Liver (tissue), 9 donors: ENCODE measurements around the gene CEP170. TPM values are rescaled to one million over a fixed set of nuclear protein-coding genes. Genes with fewer than 3 reads are reported as not detected.

Experiments
- DNase-seq: peaks from one replicate; pipeline ENCODE4 v3.0.0-alpha.2; 2017; ENCODE audit warnings: low spot score
- H3K27ac ChIP-seq, 2 donors: one replicate each; pipeline ENCODE4 v1.7.0; 2013; ENCODE audit warnings: inconsistent platforms in 2 of 2, low read length in 2 of 2, control low read depth in 1 of 2, low read depth in 1 of 2, mild to moderate bottlenecking in 1 of 2
- H3K27me3 ChIP-seq, 4 donors: one replicate each; pipeline versions ENCODE4 v1.6.1 to v1.7.0; 2013; ENCODE audit warnings: low read length in 3 of 4, inconsistent platforms in 1 of 4, mild to moderate bottlenecking in 1 of 4, moderate library complexity in 1 of 4; ENCODE audit not compliant: control insufficient read depth in 4 of 4, insufficient read depth in 4 of 4
- H3K36me3 ChIP-seq, 4 donors: one replicate each; pipeline versions ENCODE4 v1.6.1 to v1.7.0; 2013; ENCODE audit warnings: low read length in 3 of 4, mild to moderate bottlenecking in 3 of 4, low read depth in 1 of 4, moderate library complexity in 1 of 4; ENCODE audit not compliant: control insufficient read depth in 4 of 4, insufficient read depth in 3 of 4
- H3K4me1 ChIP-seq, 4 donors: one replicate each; pipeline versions ENCODE4 v1.6.1 to v1.7.0; 2013; ENCODE audit warnings: low read length in 3 of 4, mild to moderate bottlenecking in 3 of 4, moderate library complexity in 1 of 4; ENCODE audit not compliant: control insufficient read depth in 4 of 4, insufficient read depth in 4 of 4
- H3K4me3 ChIP-seq, 3 donors: one replicate each; pipeline versions ENCODE4 v1.6.1 to v1.7.0; 2013; ENCODE audit warnings: low read length in 3 of 3, control low read depth in 1 of 3, low read depth in 1 of 3, mild to moderate bottlenecking in 1 of 3
- H3K9ac ChIP-seq, 2 donors: one replicate each; pipeline ENCODE4 v1.7.0; 2013; ENCODE audit warnings: low read length in 2 of 2, mild to moderate bottlenecking in 2 of 2, moderate library complexity in 2 of 2, control low read depth in 1 of 2, low read depth in 1 of 2
- H3K9me3 ChIP-seq, 4 donors: one replicate each; pipeline versions ENCODE4 v1.6.1 to v1.7.0; 2013; ENCODE audit warnings: low read length in 3 of 4; ENCODE audit not compliant: control insufficient read depth in 4 of 4
- ATF3 ChIP-seq: IDR thresholded peaks from 2 replicates; pipeline ENCODE4 v1.6.1; 2016; ENCODE audit warnings: antibody characterized with exemption
- EGR1 ChIP-seq, 2 donors: IDR thresholded peaks; 2 replicates each; pipeline ENCODE4 v1.6.1; 2016 to 2018; ENCODE audit warnings: antibody characterized with exemption in 2 of 2, low read depth in 2 of 2
- FOXA2 ChIP-seq: IDR thresholded peaks from 2 replicates; pipeline ENCODE4 v1.6.1; 2016; ENCODE audit warnings: antibody characterized with exemption
- HNF4A ChIP-seq, 2 donors: conservative IDR thresholded peaks; 2 replicates each; pipeline ENCODE4 v1.6.1; 2016; ENCODE audit warnings: antibody characterized with exemption in 2 of 2, mild to moderate bottlenecking in 2 of 2
- RXRA ChIP-seq, 2 donors: IDR thresholded peaks; 2 replicates each; pipeline ENCODE4 v1.6.1; 2017 to 2018; ENCODE audit warnings: antibody characterized with exemption in 2 of 2, mild to moderate bottlenecking in 1 of 2
- TAF1 ChIP-seq: conservative IDR thresholded peaks from 2 replicates; pipeline ENCODE4 v1.6.1; 2016; ENCODE audit warnings: antibody characterized with exemption, mild to moderate bottlenecking
- YY1 ChIP-seq: IDR thresholded peaks from 2 replicates; pipeline ENCODE4 v1.6.1; 2016; ENCODE audit warnings: antibody characterized with exemption, mild to moderate bottlenecking
- WGBS: extraction: QIAGEN DNeasy Blood & Tissue Kit; methylation state at CpG from one replicate; pipeline ENCODE4 v1.1.7; 2013; 5-methylcytosine and 5-hydroxymethylcytosine counted together
- polyA plus RNA-seq, 2 donors: library from polyadenylated mRNA; stranded (reverse) in 1 of 2; unstranded in 1 of 2; fragments of 200-250 nt in 1 of 2; fragments of >200 nt in 1 of 2; fragmentation: Nextera tagmentation in 1 of 2; extraction: Ambion mirVana in 1 of 2; gene quantifications; one replicate each; pipeline versions ENCODE4 v1.2.1 to v1.2.3, GENCODE V29; 2013 to 2015
- total RNA-seq, 2 donors: library from RNA; depleted of rRNA; stranded (reverse); fragments of >200 nt; gene quantifications; one replicate each; pipeline ENCODE4 v1.2.3, GENCODE V29; 2014
- TF ChIP-seq, protein P1 (sequence below): fragments of 150-350 bp; IDR thresholded peaks from 2 replicates; pipeline ENCODE4 v1.5.1; 2017; ENCODE audit warnings: improper control_type of control experiment, low read depth, low read length; ENCODE audit not compliant: missing input control
- TF ChIP-seq, protein P2 (sequence below): IDR thresholded peaks from 2 replicates; pipeline ENCODE4 v1.6.1; 2016; ENCODE audit warnings: antibody characterized with exemption, mild to moderate bottlenecking
- TF ChIP-seq, protein P3 (sequence below): IDR thresholded peaks from 2 replicates; pipeline ENCODE4 v1.6.1; 2016; ENCODE audit warnings: antibody characterized with exemption
- TF ChIP-seq, protein P4 (sequence below): IDR thresholded peaks from 2 replicates; pipeline ENCODE4 v1.6.1; 2016; ENCODE audit warnings: antibody characterized with exemption
- donor health status: healthy.
- donor health status: healthy.
- donor health status: healthy.
- donor health status: healthy.
- donor health status: healthy.

The CEP170 gene
- total and polyA plus RNA-seq, 4 donors, result 5.0 to 21.5 (median 14.9) TPM

- no peak for DNase-seq
- no peak overlapping the region for H3K27ac ChIP-seq
- 72% methylated on average over 4 of the region's 4 CpGs for WGBS
Measured at GRCh38 chr1:243260221-243260880, 5.3 kb upstream of the CEP170 start.

More at GRCh38 chr1:243260221-243260880, 5.3 kb upstream of the CEP170 start:
- H3K36me3 ChIP-seq, result peaks cover 0 to 4% (median 0%) of the 10 kb centered on the region in 4 donors
- no peak overlapping the region for H3K9ac ChIP-seq
- no peaks in the 10 kb centered on the region for H3K9me3 ChIP-seq
- H3K4me3 ChIP-seq, result no peak overlapping the region
- no peaks in the 10 kb centered on the region for H3K27me3 ChIP-seq
- TF ChIP-seq HNF4A (conservative IDR thresholded peaks at IDR 0.05) (no peak), RXRA (IDR thresholded peaks at IDR 0.05) (no peak), FOXA2 (no peak), ATF3 (no peak), YY1 (no peak), TAF1 (no peak), EGR1 (IDR thresholded peaks at IDR 0.05; ENCODE audit: low read depth in 2 of 2) (no peak)
- TF ChIP-seq, protein P1, sequence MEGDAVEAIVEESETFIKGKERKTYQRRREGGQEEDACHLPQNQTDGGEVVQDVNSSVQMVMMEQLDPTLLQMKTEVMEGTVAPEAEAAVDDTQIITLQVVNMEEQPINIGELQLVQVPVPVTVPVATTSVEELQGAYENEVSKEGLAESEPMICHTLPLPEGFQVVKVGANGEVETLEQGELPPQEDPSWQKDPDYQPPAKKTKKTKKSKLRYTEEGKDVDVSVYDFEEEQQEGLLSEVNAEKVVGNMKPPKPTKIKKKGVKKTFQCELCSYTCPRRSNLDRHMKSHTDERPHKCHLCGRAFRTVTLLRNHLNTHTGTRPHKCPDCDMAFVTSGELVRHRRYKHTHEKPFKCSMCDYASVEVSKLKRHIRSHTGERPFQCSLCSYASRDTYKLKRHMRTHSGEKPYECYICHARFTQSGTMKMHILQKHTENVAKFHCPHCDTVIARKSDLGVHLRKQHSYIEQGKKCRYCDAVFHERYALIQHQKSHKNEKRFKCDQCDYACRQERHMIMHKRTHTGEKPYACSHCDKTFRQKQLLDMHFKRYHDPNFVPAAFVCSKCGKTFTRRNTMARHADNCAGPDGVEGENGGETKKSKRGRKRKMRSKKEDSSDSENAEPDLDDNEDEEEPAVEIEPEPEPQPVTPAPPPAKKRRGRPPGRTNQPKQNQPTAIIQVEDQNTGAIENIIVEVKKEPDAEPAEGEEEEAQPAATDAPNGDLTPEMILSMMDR, result no peak
- TF ChIP-seq, protein P2, sequence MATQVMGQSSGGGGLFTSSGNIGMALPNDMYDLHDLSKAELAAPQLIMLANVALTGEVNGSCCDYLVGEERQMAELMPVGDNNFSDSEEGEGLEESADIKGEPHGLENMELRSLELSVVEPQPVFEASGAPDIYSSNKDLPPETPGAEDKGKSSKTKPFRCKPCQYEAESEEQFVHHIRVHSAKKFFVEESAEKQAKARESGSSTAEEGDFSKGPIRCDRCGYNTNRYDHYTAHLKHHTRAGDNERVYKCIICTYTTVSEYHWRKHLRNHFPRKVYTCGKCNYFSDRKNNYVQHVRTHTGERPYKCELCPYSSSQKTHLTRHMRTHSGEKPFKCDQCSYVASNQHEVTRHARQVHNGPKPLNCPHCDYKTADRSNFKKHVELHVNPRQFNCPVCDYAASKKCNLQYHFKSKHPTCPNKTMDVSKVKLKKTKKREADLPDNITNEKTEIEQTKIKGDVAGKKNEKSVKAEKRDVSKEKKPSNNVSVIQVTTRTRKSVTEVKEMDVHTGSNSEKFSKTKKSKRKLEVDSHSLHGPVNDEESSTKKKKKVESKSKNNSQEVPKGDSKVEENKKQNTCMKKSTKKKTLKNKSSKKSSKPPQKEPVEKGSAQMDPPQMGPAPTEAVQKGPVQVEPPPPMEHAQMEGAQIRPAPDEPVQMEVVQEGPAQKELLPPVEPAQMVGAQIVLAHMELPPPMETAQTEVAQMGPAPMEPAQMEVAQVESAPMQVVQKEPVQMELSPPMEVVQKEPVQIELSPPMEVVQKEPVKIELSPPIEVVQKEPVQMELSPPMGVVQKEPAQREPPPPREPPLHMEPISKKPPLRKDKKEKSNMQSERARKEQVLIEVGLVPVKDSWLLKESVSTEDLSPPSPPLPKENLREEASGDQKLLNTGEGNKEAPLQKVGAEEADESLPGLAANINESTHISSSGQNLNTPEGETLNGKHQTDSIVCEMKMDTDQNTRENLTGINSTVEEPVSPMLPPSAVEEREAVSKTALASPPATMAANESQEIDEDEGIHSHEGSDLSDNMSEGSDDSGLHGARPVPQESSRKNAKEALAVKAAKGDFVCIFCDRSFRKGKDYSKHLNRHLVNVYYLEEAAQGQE, result no peak
- TF ChIP-seq, protein P3, sequence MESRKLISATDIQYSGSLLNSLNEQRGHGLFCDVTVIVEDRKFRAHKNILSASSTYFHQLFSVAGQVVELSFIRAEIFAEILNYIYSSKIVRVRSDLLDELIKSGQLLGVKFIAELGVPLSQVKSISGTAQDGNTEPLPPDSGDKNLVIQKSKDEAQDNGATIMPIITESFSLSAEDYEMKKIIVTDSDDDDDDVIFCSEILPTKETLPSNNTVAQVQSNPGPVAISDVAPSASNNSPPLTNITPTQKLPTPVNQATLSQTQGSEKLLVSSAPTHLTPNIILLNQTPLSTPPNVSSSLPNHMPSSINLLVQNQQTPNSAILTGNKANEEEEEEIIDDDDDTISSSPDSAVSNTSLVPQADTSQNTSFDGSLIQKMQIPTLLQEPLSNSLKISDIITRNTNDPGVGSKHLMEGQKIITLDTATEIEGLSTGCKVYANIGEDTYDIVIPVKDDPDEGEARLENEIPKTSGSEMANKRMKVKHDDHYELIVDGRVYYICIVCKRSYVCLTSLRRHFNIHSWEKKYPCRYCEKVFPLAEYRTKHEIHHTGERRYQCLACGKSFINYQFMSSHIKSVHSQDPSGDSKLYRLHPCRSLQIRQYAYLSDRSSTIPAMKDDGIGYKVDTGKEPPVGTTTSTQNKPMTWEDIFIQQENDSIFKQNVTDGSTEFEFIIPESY, result no peak
- TF ChIP-seq, protein P4, sequence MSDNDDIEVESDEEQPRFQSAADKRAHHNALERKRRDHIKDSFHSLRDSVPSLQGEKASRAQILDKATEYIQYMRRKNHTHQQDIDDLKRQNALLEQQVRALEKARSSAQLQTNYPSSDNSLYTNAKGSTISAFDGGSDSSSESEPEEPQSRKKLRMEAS, result no peak
- H3K4me1 ChIP-seq, result peaks cover 0 to 17% (median 9%) of the 10 kb centered on the region in 4 donors
